Femur (tissue), 1 donor: ENCODE results near the gene PKD2.
"Not testable (repeated sequence)": the region's sequence is repeated elsewhere in the genome, so short reads cannot be mapped to it uniquely, and the experiment has no call there.

ENCODE experiments used
- DNase-seq: peaks from one replicate; pipeline ENCODE4 v3.0.0-alpha.2; 2017

The PKD2 gene

GRCh38 chr4:87989765-87990164, 17.7 kb upstream of the PKD2 start:
- no peak for DNase-seq

GRCh38 chr4:87995435-87995834, 12.0 kb upstream of the PKD2 start:
- DNase-seq: no peak

- DNase-seq: not testable (repeated sequence)
These were observed 8.2 kb upstream of the PKD2 start for GRCh38 chr4:87999191-87999691.

- DNase-seq: no peak
These were observed 5.6 kb upstream of the PKD2 start for GRCh38 chr4:88001871-88002270.

- no peak for DNase-seq
These were observed 4.6 kb upstream of the PKD2 start for GRCh38 chr4:88002786-88003185.

GRCh38 chr4:88003261-88003660, 4.2 kb upstream of the PKD2 start:
- no peak for DNase-seq

GRCh38 chr4:88005076-88005475, 2.4 kb upstream of the PKD2 start:
- DNase-seq: peak; percentile 53

GRCh38 chr4:88005946-88006345, 1.5 kb upstream of the PKD2 start:
- no peak for DNase-seq

GRCh38 chr4:88006956-88007303, 505 bp upstream of the PKD2 start:
- no peak for DNase-seq

- DNase-seq: peak; percentile 61
These were observed 797 bp downstream of the PKD2 start for GRCh38 chr4:88008122-88008742.

- no peak for DNase-seq
These were observed 1.3 kb downstream of the PKD2 start for GRCh38 chr4:88008743-88009171.

- no peak for DNase-seq
These were observed 2.4 kb downstream of the PKD2 start for GRCh38 chr4:88009871-88010270.

- no peak for DNase-seq
These were observed 3.5 kb downstream of the PKD2 start for GRCh38 chr4:88010966-88011365.

GRCh38 chr4:88012647-88013046, 5.2 kb downstream of the PKD2 start:
- DNase-seq: no peak

GRCh38 chr4:88014386-88014905, 7.0 kb downstream of the PKD2 start:
- DNase-seq: no peak

GRCh38 chr4:88015659-88016295, 8.3 kb downstream of the PKD2 start:
- no peak for DNase-seq

GRCh38 chr4:88017516-88018297, 10.3 kb downstream of the PKD2 start:
- DNase-seq: peak; percentile 50

GRCh38 chr4:88018466-88018865, 11.0 kb downstream of the PKD2 start:
- peak; percentile 80 for DNase-seq

- DNase-seq: no peak
These were observed 14.4 kb downstream of the PKD2 start for GRCh38 chr4:88021824-88022223.

GRCh38 chr4:88022289-88022688, 14.9 kb downstream of the PKD2 start:
- DNase-seq: no peak

GRCh38 chr4:88025868-88026661, 18.6 kb downstream of the PKD2 start:
- DNase-seq: not testable (repeated sequence)
